Fibroblast of mammary gland (primary cell): ENCODE results near the gene NEDD4L.
A peak's percentile ranks its signal among the peaks of the same experiment; 100 is the strongest.

Experiments used
- DNase-seq: peaks from one replicate; pipeline ENCODE4 v3.0.0-alpha.2; 2010; ENCODE audit warnings: low read depth
- H3K4me3 ChIP-seq: 2 replicates; pipeline ENCODE4 v1.5.1; 2011; ENCODE audit warnings: low read depth, mild to moderate bottlenecking, low read length, moderate library complexity; ENCODE audit not compliant: control insufficient read depth
- TF ChIP-seq, protein P1 (sequence below): conservative IDR thresholded peaks from 2 replicates; pipeline ENCODE4 v1.5.1; 2011; ENCODE audit warnings: low read depth, low read length, inconsistent platforms; ENCODE audit not compliant: control insufficient read depth, insufficient read depth

Gene NEDD4L

DNA sequence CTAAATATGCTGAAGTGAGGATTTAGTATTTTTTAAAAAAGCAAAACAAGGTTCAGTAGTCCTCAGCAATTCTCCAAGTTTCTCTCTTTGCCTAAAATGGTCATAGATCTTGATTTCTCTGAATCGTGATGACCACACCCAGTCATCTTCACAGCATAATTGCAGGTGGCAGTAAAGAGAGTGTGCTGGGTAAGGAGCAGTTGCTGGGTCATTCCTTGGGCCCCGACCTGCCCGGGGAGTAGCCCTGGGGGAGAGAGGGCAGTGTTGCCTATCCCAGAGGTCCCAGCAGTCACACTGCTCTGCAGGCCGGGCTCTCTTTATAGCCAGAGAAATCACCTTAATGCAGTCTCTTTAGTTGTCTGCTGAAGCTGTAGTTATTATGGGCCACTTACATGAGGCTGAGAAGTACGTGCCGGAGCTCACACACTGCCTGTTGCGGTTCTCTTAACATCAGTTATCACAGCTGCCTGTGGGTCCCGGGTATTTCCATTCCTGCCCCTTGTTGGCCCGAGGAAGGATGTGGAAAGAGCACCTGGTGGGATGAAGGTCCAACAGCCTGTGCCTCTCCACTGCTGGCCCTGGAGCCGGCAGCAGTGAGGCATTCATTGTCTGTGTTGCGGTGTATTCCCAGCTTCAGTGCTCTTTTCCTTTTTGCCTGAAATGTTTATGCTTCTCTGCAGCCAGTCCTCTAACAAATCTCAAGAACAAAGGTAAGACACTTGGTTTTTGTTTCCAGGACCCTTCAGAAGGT is 354.8 kb downstream of the NEDD4L start:
- TF ChIP-seq, protein P1, sequence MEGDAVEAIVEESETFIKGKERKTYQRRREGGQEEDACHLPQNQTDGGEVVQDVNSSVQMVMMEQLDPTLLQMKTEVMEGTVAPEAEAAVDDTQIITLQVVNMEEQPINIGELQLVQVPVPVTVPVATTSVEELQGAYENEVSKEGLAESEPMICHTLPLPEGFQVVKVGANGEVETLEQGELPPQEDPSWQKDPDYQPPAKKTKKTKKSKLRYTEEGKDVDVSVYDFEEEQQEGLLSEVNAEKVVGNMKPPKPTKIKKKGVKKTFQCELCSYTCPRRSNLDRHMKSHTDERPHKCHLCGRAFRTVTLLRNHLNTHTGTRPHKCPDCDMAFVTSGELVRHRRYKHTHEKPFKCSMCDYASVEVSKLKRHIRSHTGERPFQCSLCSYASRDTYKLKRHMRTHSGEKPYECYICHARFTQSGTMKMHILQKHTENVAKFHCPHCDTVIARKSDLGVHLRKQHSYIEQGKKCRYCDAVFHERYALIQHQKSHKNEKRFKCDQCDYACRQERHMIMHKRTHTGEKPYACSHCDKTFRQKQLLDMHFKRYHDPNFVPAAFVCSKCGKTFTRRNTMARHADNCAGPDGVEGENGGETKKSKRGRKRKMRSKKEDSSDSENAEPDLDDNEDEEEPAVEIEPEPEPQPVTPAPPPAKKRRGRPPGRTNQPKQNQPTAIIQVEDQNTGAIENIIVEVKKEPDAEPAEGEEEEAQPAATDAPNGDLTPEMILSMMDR = no peak
- no peak overlapping the region for H3K4me3 ChIP-seq
- DNase-seq = no peak

DNA sequence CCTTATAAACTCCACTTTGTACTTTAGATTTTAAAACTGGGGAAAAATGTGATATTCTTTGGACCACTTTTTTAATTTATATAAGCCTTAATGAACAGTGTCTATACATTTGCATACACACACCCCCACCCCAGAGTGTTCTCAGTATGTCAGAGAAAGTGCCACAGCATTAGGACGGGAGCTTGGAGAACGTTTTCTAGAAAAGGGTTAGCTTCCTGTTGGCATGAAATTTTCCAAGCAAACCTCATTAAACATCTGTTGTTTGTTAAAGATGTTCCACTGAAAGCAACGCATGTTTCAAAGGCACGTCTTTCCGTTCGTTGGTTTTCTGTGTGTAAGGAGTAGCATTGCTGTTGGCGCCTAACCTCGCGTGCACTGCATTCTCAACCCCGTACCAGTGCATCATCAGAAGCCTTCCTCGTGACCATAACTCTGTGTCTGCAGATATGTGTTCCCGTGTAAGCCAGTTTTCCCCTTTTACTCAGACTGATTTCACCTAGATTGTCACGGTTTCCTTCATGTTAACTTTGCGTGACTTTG is 356.4 kb downstream of the NEDD4L start:
- TF ChIP-seq, protein P1 = no peak
- DNase-seq = peak; percentile 92
- H3K4me3 ChIP-seq = no peak overlapping the region

DNA sequence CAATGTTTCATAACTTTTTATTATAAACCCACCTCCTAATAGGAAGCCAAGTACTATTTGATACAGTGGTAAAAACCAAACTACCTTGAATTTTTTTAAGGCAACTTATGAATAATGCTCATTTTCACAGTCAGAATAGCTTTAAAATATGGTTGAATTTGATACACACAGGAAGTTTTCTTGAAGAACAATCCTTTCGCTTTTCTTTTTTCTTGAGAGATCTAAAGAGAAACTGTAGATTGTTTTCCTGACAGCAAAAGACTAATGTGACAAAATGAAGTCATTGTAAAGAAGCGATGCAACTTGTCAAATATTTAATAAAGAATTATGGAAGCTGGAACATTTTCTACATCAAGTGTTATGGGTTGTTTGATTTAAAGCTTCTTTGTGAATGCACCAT is 357.2 kb downstream of the NEDD4L start:
- TF ChIP-seq, protein P1 = no peak
- DNase-seq = no peak
- no peak overlapping the region for H3K4me3 ChIP-seq

DNA sequence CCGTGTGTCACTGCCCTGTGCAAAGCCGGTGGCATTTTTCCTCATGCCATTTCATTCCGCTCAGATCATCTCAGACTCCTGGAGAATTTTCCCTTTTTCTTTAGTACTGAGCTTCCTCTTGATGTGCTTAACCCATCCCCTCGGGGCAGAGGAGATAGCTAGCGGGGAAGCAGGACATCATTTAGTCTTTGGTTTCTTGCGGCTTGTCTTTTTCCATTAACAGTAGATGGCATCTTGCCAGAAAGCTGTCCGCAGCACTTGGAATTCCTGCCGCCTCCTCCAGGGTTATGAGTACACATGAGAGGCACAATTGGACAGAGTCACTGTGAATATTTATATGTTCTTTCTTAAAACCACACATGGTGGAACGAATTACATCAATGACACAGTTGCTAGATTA is 358.2 kb downstream of the NEDD4L start:
- H3K4me3 ChIP-seq = no peak overlapping the region
- DNase-seq = no peak
- TF ChIP-seq, protein P1 = no peak

DNA sequence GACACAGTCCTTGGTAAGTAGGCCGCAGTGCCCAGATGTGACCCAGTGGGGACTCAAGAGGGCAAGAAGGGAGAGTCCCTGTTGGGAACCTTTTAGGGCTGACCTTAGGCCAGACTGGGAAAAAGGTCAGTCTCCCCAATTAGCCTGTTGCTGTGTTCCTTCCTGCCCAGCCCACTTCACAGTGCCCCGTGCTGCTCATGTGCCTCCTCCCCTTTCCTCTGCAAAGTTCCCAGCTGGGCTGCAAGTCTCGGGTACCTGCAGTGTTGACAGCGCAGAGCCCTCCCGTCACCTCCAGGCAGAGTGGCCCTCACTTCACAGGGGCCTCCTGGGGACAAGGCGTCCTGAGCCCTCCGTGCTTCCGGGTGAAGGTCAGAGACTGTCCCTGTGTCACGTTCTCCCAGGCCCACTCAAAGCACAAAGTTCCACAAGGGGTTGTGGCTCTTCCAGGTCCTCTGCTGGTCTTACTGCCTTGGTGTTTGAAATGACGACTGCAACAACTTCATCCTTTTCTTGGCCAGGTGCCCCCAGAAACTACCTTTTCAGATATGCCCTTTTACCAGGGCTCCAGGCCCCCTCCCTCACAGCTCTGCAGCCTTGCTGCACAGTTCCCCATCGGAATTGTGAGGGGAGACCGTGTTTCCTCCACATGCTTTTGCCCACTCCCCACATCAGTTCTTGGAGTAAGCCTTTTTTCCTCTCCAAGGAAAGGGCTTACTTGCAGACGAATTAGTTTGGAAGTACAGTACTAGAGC is 359.1 kb downstream of the NEDD4L start:
- no peak for DNase-seq
- H3K4me3 ChIP-seq = no peak overlapping the region
- TF ChIP-seq, protein P1 = no peak

DNA sequence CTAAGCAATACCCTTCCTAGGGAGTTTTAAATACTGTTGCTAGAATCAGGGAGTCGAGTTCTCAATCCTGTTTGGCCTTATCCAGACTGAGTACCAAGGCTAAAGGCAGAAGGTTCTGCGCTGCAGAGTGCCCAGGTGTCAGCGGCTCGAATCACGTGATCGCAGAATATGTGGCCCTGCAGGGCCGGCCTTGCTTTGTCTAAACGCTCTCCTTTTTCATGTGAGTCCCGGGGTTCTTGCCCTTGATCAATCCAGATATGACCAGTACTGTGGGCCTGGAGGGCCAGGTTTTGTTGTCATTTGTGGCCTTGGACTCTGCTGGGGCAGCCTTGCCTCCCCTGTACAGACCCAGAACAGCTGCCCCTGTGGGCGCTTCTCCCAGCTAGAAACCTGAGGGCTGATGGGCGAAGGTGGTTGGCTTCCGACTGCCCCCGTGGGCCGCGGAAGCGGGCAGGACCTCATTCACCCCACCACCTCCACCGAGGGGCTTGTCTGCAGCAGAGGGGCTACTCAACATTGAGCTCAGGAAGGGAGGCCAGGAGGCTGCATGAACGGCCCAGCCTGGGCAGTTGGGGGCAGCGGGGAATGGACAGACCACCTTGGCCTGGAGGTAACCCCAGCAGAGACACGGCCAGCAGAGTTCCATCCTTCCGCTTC is 359.9 kb downstream of the NEDD4L start:
- TF ChIP-seq, protein P1 = no peak
- H3K4me3 ChIP-seq = no peak overlapping the region
- DNase-seq = no peak
